ENCODE data around the gene KRT81. TPM values are rescaled to one million over a fixed set of nuclear protein-coding genes. Genes with fewer than 3 reads are reported as not detected.

Gene KRT81
- total RNA-seq, 1 experiment from 2014 or later, result 0.90 TPM

DNA sequence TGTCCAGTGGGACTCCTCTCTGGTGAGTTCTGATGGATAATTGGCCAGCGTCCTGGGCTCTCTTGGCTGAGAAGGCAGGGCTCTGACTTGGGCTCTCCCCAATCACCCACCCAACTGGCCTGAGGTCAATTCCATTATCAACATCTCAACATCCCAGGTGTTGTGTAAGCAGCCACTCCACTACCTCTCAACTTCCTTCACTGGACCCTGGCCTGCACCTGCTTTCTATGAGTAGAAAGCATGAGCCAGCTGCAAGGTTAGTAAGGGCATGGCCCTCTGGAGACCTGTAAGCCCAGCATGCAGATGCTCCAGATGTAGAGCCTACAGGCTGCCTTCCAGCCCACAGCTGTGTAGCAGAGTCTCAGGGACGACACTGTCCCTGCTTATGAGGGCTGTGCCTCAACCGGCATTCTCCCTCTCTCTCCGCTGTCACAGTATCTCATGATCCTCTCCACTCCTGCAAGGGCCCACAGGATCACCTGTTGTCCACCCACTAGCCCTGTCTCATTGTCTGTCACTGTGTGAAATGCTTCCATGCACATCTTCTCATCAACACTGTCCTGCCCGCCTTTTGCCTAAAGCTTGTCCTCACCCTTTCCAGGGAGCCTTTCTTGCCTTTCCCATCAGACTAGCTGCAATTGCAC is 5.4 kb upstream of the KRT81 start:
- no peak overlapping the region for H3K27ac ChIP-seq (ENCODE audit: low read length)
- ATAC-seq, result no peak
- POLR2A ChIA-PET, result no interaction called here

DNA sequence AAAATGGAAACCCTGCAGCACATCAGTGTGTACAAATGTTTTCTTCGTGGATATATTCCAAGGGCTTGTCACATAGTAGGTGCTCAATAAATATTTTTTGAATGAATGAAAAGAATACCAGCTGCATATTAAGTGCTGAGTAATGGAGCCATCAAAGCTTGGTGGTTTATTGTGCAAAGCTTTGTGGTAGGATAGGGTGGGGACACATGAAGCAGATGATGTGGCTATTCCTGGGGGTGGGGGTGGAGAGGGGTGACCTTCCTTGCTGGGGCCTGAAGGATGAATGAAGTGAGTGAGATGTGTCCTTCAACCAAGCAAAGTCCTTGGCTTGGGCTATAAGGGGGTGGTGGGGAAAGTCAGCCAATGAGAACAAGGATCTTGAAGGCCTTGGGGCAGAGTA is 4.3 kb upstream of the KRT81 start:
- ATAC-seq, result no peak
- Histone ChIP-seq H3K36me3 (ENCODE audit: control insufficient read depth, insufficient read depth, low read length) (no peaks in the 10 kb centered on the region), H3K4me3 (ENCODE audit: low read depth in 2 of 2, low read length in 2 of 2) (no peak overlapping the region), H3K27ac (ENCODE audit: low read length) (no peak overlapping the region), H3K27me3 (ENCODE audit: control insufficient read depth, insufficient read depth, low read length) (no peaks in the 10 kb centered on the region), H3K4me1 (ENCODE audit: control insufficient read depth, insufficient read depth, low read length) (no peaks in the 10 kb centered on the region), H3K9me3 (ENCODE audit: control insufficient read depth, insufficient read depth, low read depth, low read length) (no peaks in the 10 kb centered on the region)
- in situ Hi-C loops (cut with HindIII; ENCODE audit: low pct_unique_long_range_greater_than_20kb, low sequenced_read_pairs) (no loop called here), intact Hi-C loops (cut with micrococcal nuclease; ENCODE audit: unreplicated experiment) (no loop called here)
- ChIA-PET POLR2A (no interaction called here), CTCF (no interaction called here)
- TF ChIP-seq, protein P1, sequence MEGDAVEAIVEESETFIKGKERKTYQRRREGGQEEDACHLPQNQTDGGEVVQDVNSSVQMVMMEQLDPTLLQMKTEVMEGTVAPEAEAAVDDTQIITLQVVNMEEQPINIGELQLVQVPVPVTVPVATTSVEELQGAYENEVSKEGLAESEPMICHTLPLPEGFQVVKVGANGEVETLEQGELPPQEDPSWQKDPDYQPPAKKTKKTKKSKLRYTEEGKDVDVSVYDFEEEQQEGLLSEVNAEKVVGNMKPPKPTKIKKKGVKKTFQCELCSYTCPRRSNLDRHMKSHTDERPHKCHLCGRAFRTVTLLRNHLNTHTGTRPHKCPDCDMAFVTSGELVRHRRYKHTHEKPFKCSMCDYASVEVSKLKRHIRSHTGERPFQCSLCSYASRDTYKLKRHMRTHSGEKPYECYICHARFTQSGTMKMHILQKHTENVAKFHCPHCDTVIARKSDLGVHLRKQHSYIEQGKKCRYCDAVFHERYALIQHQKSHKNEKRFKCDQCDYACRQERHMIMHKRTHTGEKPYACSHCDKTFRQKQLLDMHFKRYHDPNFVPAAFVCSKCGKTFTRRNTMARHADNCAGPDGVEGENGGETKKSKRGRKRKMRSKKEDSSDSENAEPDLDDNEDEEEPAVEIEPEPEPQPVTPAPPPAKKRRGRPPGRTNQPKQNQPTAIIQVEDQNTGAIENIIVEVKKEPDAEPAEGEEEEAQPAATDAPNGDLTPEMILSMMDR (IDR thresholded peaks at IDR 0.05), result no peak
- TF ChIP-seq POLR2AphosphoS5 (IDR thresholded peaks at IDR 0.05; ENCODE audit: low read depth, low read length), result no peak
- TF ChIP-seq TCF7L2 (IDR thresholded peaks at IDR 0.05; ENCODE audit: low read depth, low read length), result no peak
- TF ChIP-seq, protein P2, sequence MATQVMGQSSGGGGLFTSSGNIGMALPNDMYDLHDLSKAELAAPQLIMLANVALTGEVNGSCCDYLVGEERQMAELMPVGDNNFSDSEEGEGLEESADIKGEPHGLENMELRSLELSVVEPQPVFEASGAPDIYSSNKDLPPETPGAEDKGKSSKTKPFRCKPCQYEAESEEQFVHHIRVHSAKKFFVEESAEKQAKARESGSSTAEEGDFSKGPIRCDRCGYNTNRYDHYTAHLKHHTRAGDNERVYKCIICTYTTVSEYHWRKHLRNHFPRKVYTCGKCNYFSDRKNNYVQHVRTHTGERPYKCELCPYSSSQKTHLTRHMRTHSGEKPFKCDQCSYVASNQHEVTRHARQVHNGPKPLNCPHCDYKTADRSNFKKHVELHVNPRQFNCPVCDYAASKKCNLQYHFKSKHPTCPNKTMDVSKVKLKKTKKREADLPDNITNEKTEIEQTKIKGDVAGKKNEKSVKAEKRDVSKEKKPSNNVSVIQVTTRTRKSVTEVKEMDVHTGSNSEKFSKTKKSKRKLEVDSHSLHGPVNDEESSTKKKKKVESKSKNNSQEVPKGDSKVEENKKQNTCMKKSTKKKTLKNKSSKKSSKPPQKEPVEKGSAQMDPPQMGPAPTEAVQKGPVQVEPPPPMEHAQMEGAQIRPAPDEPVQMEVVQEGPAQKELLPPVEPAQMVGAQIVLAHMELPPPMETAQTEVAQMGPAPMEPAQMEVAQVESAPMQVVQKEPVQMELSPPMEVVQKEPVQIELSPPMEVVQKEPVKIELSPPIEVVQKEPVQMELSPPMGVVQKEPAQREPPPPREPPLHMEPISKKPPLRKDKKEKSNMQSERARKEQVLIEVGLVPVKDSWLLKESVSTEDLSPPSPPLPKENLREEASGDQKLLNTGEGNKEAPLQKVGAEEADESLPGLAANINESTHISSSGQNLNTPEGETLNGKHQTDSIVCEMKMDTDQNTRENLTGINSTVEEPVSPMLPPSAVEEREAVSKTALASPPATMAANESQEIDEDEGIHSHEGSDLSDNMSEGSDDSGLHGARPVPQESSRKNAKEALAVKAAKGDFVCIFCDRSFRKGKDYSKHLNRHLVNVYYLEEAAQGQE (IDR thresholded peaks at IDR 0.05; ENCODE audit: insufficient read depth in 1 of 2, low read depth in 2 of 2, low read length in 1 of 2), result no peak
- no peak for TF ChIP-seq SIN3A (IDR thresholded peaks at IDR 0.05; ENCODE audit: borderline replicate concordance, insufficient read depth, low read depth, low read length)
- BruUV-seq (replicated peaks), result no TSS peak
- DNase-seq (ENCODE audit: low read depth, low spot score), result no peak

More for the DNA sequence above, 5.4 kb upstream of the KRT81 start:
- H3K9me3 ChIP-seq (ENCODE audit: control insufficient read depth, insufficient read depth, low read depth, low read length), result no peaks in the 10 kb centered on the region
- no peak overlapping the region for H3K4me3 ChIP-seq (ENCODE audit: low read depth in 2 of 2, low read length in 2 of 2)
- H3K36me3 ChIP-seq (ENCODE audit: control insufficient read depth, insufficient read depth, low read length), result no peaks in the 10 kb centered on the region
- TF ChIP-seq, protein P1 (IDR thresholded peaks at IDR 0.05), result no peak
- TF ChIP-seq, protein P2 (IDR thresholded peaks at IDR 0.05; ENCODE audit: insufficient read depth in 1 of 2, low read depth in 2 of 2, low read length in 1 of 2), result no peak
- TF ChIP-seq SIN3A (IDR thresholded peaks at IDR 0.05; ENCODE audit: borderline replicate concordance, insufficient read depth, low read depth, low read length) (no peak), TCF7L2 (IDR thresholded peaks at IDR 0.05; ENCODE audit: low read depth, low read length) (no peak), POLR2AphosphoS5 (IDR thresholded peaks at IDR 0.05; ENCODE audit: low read depth, low read length) (no peak)
- in situ Hi-C loops (cut with HindIII; ENCODE audit: low pct_unique_long_range_greater_than_20kb, low sequenced_read_pairs), result no loop called here
- no TSS peak for BruUV-seq (replicated peaks)
- DNase-seq (ENCODE audit: low read depth, low spot score), result no peak
- H3K27me3 ChIP-seq (ENCODE audit: control insufficient read depth, insufficient read depth, low read length), result no peaks in the 10 kb centered on the region
- intact Hi-C loops (cut with micrococcal nuclease; ENCODE audit: unreplicated experiment), result no loop called here
- H3K4me1 ChIP-seq (ENCODE audit: control insufficient read depth, insufficient read depth, low read length), result no peaks in the 10 kb centered on the region
- CTCF ChIA-PET, result no interaction called here

Measured in Panc1 (cell line).